GM23338 (cell line): ENCODE results near the gene SOWAHA. TPM values are rescaled to one million over a fixed set of nuclear protein-coding genes. Genes with fewer than 3 reads are reported as not detected.

Experiments
- ATAC-seq: fragments of 200-7000 bp; cut with Tn5 transposase; 3 replicates; pipeline ENCODE4 v1.9.1; 2020
- DNase-seq: peaks from one replicate; pipeline ENCODE4 v3.0.0-alpha.2; 2015; ENCODE audit warnings: low spot score
- H2AFZ ChIP-seq: fragments of 200-600 bp; sonication (generic); 2 replicates; pipeline ENCODE4 v1.8.0; 2016; ENCODE audit warnings: antibody characterized with exemption, mild to moderate bottlenecking, moderate library complexity
- H3F3A ChIP-seq: fragments of 200-600 bp; sonication (generic); replicated peaks from 2 replicates; pipeline ENCODE4 v1.8.0; 2017; ENCODE audit warnings: antibody characterized with exemption, mixed run types, low read depth
- H3K27ac ChIP-seq: fragments of 200-600 bp; sonication (generic); 2 replicates; pipeline ENCODE4 v1.6.1; 2016; ENCODE audit warnings: low read depth
- H3K27me3 ChIP-seq: fragments of 200-600 bp; sonication (generic); 2 replicates; pipeline ENCODE4 v1.8.0; 2016; ENCODE audit warnings: mild to moderate bottlenecking, mixed run types, moderate library complexity; ENCODE audit not compliant: insufficient read depth
- H3K36me3 ChIP-seq: fragments of 200-600 bp; sonication (generic); 2 replicates; pipeline ENCODE4 v1.8.0; 2016; ENCODE audit warnings: mild to moderate bottlenecking; ENCODE audit not compliant: insufficient read depth
- H3K4me1 ChIP-seq: fragments of 200-600 bp; sonication (generic); 2 replicates; pipeline ENCODE4 v1.8.0; 2016; ENCODE audit warnings: mild to moderate bottlenecking, moderate library complexity; ENCODE audit not compliant: insufficient read depth
- H3K4me2 ChIP-seq: fragments of 200-600 bp; sonication (generic); 2 replicates; pipeline ENCODE4 v1.7.1; 2017; ENCODE audit warnings: mixed run types
- H3K4me3 ChIP-seq: fragments of 200-600 bp; sonication (generic); 2 replicates; pipeline ENCODE4 v1.6.1; 2016; ENCODE audit warnings: mixed run types
- H3K79me2 ChIP-seq: fragments of 200-600 bp; sonication (generic); replicated peaks from 2 replicates; pipeline ENCODE4 v1.8.0; 2017; ENCODE audit warnings: mild to moderate bottlenecking; ENCODE audit not compliant: insufficient read depth
- H3K9me2 ChIP-seq: fragments of 200-600 bp; sonication (generic); 2 replicates; pipeline ENCODE4 v1.8.0; 2017; ENCODE audit not compliant: insufficient read depth
- H4K20me1 ChIP-seq: fragments of 200-600 bp; sonication (generic); replicated peaks from 2 replicates; pipeline ENCODE4 v1.8.0; 2017; ENCODE audit warnings: mild to moderate bottlenecking; ENCODE audit not compliant: insufficient read depth
- H3K27ac Mint-ChIP-seq: 2 replicates; pipeline ENCODE4 v1.8.0; 2020; ENCODE audit warnings: inconsistent platforms, mild to moderate bottlenecking, moderate library complexity, mixed read lengths
- H3K27me3 Mint-ChIP-seq: 3 replicates; pipeline ENCODE4 v1.8.0; 2022; ENCODE audit warnings: low read depth, mild to moderate bottlenecking, moderate library complexity, mixed read lengths, inconsistent platforms; ENCODE audit not compliant: insufficient read depth, poor library complexity
- H3K36me3 Mint-ChIP-seq: 3 replicates; pipeline ENCODE4 v1.8.0; 2021; ENCODE audit warnings: low read depth, mild to moderate bottlenecking, inconsistent platforms, moderate library complexity, mixed read lengths
- H3K4me1 Mint-ChIP-seq: 3 replicates; pipeline ENCODE4 v1.8.0; 2020; ENCODE audit warnings: mild to moderate bottlenecking, inconsistent platforms, mixed read lengths
- H3K4me3 Mint-ChIP-seq: 3 replicates; pipeline ENCODE4 v1.8.0; 2021; ENCODE audit warnings: moderate library complexity, mild to moderate bottlenecking, inconsistent platforms, mixed read lengths
- H3K9me3 Mint-ChIP-seq: 3 replicates; pipeline ENCODE4 v1.8.0; 2020; ENCODE audit warnings: moderate library complexity, mild to moderate bottlenecking, inconsistent platforms, mixed read lengths
- EZH2phosphoT487 ChIP-seq: fragments of 200-600 bp; sonication (generic); IDR thresholded peaks from one replicate; pipeline ENCODE4 v1.8.1; 2018; ENCODE audit warnings: antibody characterized with exemption; ENCODE audit not compliant: unreplicated experiment
- JUNB ChIP-seq: IDR thresholded peaks from one replicate; pipeline ENCODE4 v1.6.1; 2016; ENCODE audit warnings: antibody characterized with exemption; ENCODE audit not compliant: unreplicated experiment
- NANOG ChIP-seq: IDR thresholded peaks from 2 replicates; pipeline ENCODE4 v1.6.1; 2016; ENCODE audit warnings: antibody characterized with exemption, borderline replicate concordance
- POLR2AphosphoS5 ChIP-seq: IDR thresholded peaks from 2 replicates; pipeline ENCODE4 v1.6.1; 2016; ENCODE audit warnings: antibody characterized with exemption, low read depth
- STAT1 ChIP-seq: IDR thresholded peaks from one replicate; pipeline ENCODE4 v1.6.1; 2016; ENCODE audit warnings: antibody characterized with exemption; ENCODE audit not compliant: unreplicated experiment
- polyA plus RNA-seq: library from polyadenylated mRNA; unstranded; fragments of >200 nt; fragmentation: Nextera tagmentation; extraction: Ambion mirVana; gene quantifications from 2 replicates; pipeline ENCODE4 v1.2.1, GENCODE V29; 2016
- total RNA-seq: library from RNA; depleted of rRNA; stranded (reverse); fragments of >200 nt; shearing (Covaris generic); gene quantifications from 2 replicates; pipeline ENCODE4 v1.2.3, GENCODE V29; 2014
- TF ChIP-seq, protein P1 (sequence below): IDR thresholded peaks from 2 replicates; pipeline ENCODE4 v1.6.1; 2016; ENCODE audit warnings: antibody characterized with exemption
- TF ChIP-seq, protein P2 (sequence below): fragments of 250-450 bp; sonication (Bioruptor Pico); IDR thresholded peaks from 2 replicates; pipeline ENCODE4 v1.5.0; 2020; ENCODE audit warnings: mild to moderate bottlenecking, moderate library complexity
- TF ChIP-seq, protein P3 (sequence below): IDR thresholded peaks from one replicate; pipeline ENCODE4 v1.6.1; 2018; ENCODE audit warnings: antibody characterized with exemption; ENCODE audit not compliant: unreplicated experiment

SOWAHA gene
- total and polyA plus RNA-seq, 2 experiments from 2014 or later, result 0.18 to 0.52 TPM

DNA sequence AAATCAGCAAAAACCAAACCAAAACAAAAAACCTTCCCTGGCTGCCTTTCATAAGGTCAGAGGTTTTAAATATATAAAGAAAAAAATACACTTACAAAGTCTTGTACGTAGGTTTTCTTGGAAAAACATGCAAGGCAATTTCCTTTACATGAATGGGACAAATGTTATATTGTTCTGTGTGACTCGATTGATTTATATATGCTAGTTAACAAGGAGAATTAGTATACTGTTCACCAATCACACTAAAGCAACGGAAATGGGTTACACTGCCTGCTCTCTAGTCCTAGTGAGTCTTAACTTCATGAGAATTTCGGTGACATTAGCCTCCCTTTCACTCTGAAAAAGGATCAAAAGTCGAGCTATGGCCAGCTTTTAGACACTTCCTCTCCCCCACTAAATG is 47.6 kb downstream of the SOWAHA start:
- Mint-ChIP-seq H3K4me1 (peaks cover 12% of the 10 kb centered on the region), H3K27ac (no peak overlapping the region), H3K9me3 (no peaks in the 10 kb centered on the region), H3K27me3 (peaks cover 1% of the 10 kb centered on the region), H3K36me3 (no peaks in the 10 kb centered on the region), H3K4me3 (no peak overlapping the region)
- H3K27me3 ChIP-seq, result no peaks in the 10 kb centered on the region
- H3K27ac ChIP-seq, result no peak overlapping the region
- H3K4me2 ChIP-seq, result no peak overlapping the region
- H3K36me3 ChIP-seq, result no peaks in the 10 kb centered on the region
- no peak for TF ChIP-seq EZH2phosphoT487
- TF ChIP-seq STAT1, result no peak
- TF ChIP-seq, protein P1, sequence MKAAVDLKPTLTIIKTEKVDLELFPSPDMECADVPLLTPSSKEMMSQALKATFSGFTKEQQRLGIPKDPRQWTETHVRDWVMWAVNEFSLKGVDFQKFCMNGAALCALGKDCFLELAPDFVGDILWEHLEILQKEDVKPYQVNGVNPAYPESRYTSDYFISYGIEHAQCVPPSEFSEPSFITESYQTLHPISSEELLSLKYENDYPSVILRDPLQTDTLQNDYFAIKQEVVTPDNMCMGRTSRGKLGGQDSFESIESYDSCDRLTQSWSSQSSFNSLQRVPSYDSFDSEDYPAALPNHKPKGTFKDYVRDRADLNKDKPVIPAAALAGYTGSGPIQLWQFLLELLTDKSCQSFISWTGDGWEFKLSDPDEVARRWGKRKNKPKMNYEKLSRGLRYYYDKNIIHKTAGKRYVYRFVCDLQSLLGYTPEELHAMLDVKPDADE, result no peak
- no peak for TF ChIP-seq POLR2AphosphoS5
- TF ChIP-seq, protein P2, sequence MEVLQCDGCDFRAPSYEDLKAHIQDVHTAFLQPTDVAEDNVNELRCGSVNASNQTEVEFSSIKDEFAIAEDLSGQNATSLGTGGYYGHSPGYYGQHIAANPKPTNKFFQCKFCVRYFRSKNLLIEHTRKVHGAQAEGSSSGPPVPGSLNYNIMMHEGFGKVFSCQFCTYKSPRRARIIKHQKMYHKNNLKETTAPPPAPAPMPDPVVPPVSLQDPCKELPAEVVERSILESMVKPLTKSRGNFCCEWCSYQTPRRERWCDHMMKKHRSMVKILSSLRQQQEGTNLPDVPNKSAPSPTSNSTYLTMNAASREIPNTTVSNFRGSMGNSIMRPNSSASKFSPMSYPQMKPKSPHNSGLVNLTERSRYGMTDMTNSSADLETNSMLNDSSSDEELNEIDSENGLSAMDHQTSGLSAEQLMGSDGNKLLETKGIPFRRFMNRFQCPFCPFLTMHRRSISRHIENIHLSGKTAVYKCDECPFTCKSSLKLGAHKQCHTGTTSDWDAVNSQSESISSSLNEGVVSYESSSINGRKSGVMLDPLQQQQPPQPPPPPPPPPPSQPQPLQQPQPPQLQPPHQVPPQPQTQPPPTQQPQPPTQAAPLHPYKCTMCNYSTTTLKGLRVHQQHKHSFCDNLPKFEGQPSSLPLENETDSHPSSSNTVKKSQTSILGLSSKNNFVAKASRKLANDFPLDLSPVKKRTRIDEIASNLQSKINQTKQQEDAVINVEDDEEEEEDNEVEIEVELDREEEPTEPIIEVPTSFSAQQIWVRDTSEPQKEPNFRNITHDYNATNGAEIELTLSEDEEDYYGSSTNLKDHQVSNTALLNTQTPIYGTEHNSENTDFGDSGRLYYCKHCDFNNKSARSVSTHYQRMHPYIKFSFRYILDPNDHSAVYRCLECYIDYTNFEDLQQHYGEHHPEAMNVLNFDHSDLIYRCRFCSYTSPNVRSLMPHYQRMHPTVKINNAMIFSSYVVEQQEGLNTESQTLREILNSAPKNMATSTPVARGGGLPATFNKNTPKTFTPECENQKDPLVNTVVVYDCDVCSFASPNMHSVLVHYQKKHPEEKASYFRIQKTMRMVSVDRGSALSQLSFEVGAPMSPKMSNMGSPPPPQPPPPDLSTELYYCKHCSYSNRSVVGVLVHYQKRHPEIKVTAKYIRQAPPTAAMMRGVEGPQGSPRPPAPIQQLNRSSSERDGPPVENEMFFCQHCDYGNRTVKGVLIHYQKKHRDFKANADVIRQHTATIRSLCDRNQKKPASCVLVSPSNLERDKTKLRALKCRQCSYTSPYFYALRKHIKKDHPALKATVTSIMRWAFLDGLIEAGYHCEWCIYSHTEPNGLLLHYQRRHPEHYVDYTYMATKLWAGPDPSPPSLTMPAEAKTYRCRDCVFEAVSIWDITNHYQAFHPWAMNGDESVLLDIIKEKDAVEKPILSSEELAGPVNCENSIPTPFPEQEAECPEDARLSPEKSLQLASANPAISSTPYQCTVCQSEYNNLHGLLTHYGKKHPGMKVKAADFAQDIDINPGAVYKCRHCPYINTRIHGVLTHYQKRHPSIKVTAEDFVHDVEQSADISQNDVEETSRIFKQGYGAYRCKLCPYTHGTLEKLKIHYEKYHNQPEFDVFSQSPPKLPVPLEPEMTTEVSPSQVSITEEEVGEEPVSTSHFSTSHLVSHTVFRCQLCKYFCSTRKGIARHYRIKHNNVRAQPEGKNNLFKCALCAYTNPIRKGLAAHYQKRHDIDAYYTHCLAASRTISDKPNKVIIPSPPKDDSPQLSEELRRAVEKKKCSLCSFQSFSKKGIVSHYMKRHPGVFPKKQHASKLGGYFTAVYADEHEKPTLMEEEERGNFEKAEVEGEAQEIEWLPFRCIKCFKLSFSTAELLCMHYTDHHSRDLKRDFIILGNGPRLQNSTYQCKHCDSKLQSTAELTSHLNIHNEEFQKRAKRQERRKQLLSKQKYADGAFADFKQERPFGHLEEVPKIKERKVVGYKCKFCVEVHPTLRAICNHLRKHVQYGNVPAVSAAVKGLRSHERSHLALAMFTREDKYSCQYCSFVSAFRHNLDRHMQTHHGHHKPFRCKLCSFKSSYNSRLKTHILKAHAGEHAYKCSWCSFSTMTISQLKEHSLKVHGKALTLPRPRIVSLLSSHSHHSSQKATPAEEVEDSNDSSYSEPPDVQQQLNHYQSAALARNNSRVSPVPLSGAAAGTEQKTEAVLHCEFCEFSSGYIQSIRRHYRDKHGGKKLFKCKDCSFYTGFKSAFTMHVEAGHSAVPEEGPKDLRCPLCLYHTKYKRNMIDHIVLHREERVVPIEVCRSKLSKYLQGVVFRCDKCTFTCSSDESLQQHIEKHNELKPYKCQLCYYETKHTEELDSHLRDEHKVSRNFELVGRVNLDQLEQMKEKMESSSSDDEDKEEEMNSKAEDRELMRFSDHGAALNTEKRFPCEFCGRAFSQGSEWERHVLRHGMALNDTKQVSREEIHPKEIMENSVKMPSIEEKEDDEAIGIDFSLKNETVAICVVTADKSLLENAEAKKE, result no peak
- TF ChIP-seq, protein P3, sequence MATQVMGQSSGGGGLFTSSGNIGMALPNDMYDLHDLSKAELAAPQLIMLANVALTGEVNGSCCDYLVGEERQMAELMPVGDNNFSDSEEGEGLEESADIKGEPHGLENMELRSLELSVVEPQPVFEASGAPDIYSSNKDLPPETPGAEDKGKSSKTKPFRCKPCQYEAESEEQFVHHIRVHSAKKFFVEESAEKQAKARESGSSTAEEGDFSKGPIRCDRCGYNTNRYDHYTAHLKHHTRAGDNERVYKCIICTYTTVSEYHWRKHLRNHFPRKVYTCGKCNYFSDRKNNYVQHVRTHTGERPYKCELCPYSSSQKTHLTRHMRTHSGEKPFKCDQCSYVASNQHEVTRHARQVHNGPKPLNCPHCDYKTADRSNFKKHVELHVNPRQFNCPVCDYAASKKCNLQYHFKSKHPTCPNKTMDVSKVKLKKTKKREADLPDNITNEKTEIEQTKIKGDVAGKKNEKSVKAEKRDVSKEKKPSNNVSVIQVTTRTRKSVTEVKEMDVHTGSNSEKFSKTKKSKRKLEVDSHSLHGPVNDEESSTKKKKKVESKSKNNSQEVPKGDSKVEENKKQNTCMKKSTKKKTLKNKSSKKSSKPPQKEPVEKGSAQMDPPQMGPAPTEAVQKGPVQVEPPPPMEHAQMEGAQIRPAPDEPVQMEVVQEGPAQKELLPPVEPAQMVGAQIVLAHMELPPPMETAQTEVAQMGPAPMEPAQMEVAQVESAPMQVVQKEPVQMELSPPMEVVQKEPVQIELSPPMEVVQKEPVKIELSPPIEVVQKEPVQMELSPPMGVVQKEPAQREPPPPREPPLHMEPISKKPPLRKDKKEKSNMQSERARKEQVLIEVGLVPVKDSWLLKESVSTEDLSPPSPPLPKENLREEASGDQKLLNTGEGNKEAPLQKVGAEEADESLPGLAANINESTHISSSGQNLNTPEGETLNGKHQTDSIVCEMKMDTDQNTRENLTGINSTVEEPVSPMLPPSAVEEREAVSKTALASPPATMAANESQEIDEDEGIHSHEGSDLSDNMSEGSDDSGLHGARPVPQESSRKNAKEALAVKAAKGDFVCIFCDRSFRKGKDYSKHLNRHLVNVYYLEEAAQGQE, result no peak
- TF ChIP-seq JUNB, result no peak
- no peak for TF ChIP-seq NANOG
- DNase-seq (no peak), ATAC-seq (no peak)
- H3K4me3 ChIP-seq, result no peak overlapping the region
- no peaks in the 10 kb centered on the region for H4K20me1 ChIP-seq
- no peaks in the 10 kb centered on the region for H3K9me2 ChIP-seq
- H3K4me1 ChIP-seq, result peaks cover 11% of the 10 kb centered on the region
- H3K79me2 ChIP-seq, result no peaks in the 10 kb centered on the region
- H2AFZ ChIP-seq, result no peak overlapping the region
- peaks cover 6% of the 10 kb centered on the region; the same call in 1 of the 2 replicates for H3F3A ChIP-seq
